ENCODE data around the gene NRARP. TPM values are rescaled to one million over a fixed set of nuclear protein-coding genes. Genes with fewer than 3 reads are reported as not detected.

The NRARP gene
- 14.6 and 30.0 TPM in 2 replicates for total RNA-seq

GRCh38 chr9:137302118-137302448 lies at the start of gene NRARP:
Gene NRARP (minus strand): TSS chr9:137302271. CDS start chr9:137301928, 343 bp downstream.

GRCh38 chr9:137277329-137278041 lies 24.6 kb downstream of the NRARP start, which contains the start of gene TOR4A:
Gene TOR4A (plus strand): TSS chr9:137277726. CDS start chr9:137278690, 964 bp downstream.

GRCh38 chr9:137254624-137255447 lies 47.2 kb downstream of the NRARP start, which contains the start of gene NELFB:
Gene NELFB (plus strand): TSS chr9:137255327.

GRCh38 chr9:137251194-137251461 lies 50.9 kb downstream of the NRARP start, which contains the start of gene STPG3:
Gene STPG3 (plus strand): TSS chr9:137251286. CDS start chr9:137251287, 1 bp downstream.

Other genes starting within 250 kb of the NRARP start
- gene ENTPD2, start 248.2 kb downstream of the NRARP start, total RNA-seq: 1.1 and 1.4 TPM in 2 replicates
- 31.6 and 31.9 TPM in 2 replicates for gene SAPCD2, start 231.7 kb downstream of the NRARP start, total RNA-seq
- gene UAP1L1, start 224.8 kb downstream of the NRARP start, total RNA-seq: 2.7 and 4.0 TPM in 2 replicates
- gene MAN1B1, start 215.3 kb downstream of the NRARP start, total RNA-seq: 59.0 and 62.8 TPM in 2 replicates
- 52.1 and 52.4 TPM in 2 replicates for gene DPP7, start 187.5 kb downstream of the NRARP start, total RNA-seq
- gene GRIN1, start 163.1 kb downstream of the NRARP start, total RNA-seq: 0.14 and 0.42 TPM in 2 replicates
- gene LRRC26, start 132.2 kb downstream of the NRARP start, total RNA-seq: 0.35 and 0.70 TPM in 2 replicates
- gene TMEM210, start 130.2 kb downstream of the NRARP start, total RNA-seq: not detected in 2 replicates
- gene ANAPC2, start 113.7 kb downstream of the NRARP start, total RNA-seq: 14.7 and 15.9 TPM in 2 replicates
- 119 and 122 TPM in 2 replicates for gene SSNA1, start 113.6 kb downstream of the NRARP start, total RNA-seq
- gene TPRN, start 101.5 kb downstream of the NRARP start, total RNA-seq: 11.4 and 12.5 TPM in 2 replicates
- 38.4 and 43.2 TPM in 2 replicates for gene TMEM203, start 96.6 kb downstream of the NRARP start, total RNA-seq
- 9.2 and 12.6 TPM in 2 replicates for gene NDOR1, start 96.6 kb downstream of the NRARP start, total RNA-seq
- 0.70 and 1.5 TPM in 2 replicates for gene RNF208, start 80.0 kb downstream of the NRARP start, total RNA-seq
- 17.3 and 19.3 TPM in 2 replicates for gene CYSRT1, start 77.1 kb downstream of the NRARP start, total RNA-seq
- gene RNF224, start 74.8 kb downstream of the NRARP start, total RNA-seq: 0.35 and 0.70 TPM in 2 replicates
- 0.14 TPM in 1 of 2 replicates, not detected in the other for gene SLC34A3, start 71.4 kb downstream of the NRARP start, total RNA-seq
- 738 and 813 TPM in 2 replicates for gene TUBB4B, start 61.0 kb downstream of the NRARP start, total RNA-seq
- not detected in 2 replicates for gene STPG3, start 51.0 kb downstream of the NRARP start, total RNA-seq
- gene NELFB, start 46.9 kb downstream of the NRARP start, total RNA-seq: 47.5 and 54.2 TPM in 2 replicates
- 44.0 and 48.1 TPM in 2 replicates for gene TOR4A, start 24.5 kb downstream of the NRARP start, total RNA-seq
- 9.1 and 14.1 TPM in 2 replicates for gene EXD3, start 120.9 kb upstream of the NRARP start, total RNA-seq
- gene NOXA1, start 121.1 kb upstream of the NRARP start, total RNA-seq: 0.65 and 0.92 TPM in 2 replicates
- not detected in 2 replicates for gene ENTPD8, start 139.1 kb upstream of the NRARP start, total RNA-seq
- 43.3 and 48.4 TPM in 2 replicates for gene NSMF, start 157.1 kb upstream of the NRARP start, total RNA-seq
- gene PNPLA7, start 248.1 kb upstream of the NRARP start, total RNA-seq: 0.09 and 0.28 TPM in 2 replicates
- gene MRPL41, start 249.6 kb upstream of the NRARP start, total RNA-seq: 87.5 and 102 TPM in 2 replicates